ENCODE results near the gene KRI1. TPM values are rescaled to one million over a fixed set of nuclear protein-coding genes. Genes with fewer than 3 reads are reported as not detected.

Gene KRI1
- total RNA-seq, 1 donor from 2014 or later: 21.6 TPM

DNA sequence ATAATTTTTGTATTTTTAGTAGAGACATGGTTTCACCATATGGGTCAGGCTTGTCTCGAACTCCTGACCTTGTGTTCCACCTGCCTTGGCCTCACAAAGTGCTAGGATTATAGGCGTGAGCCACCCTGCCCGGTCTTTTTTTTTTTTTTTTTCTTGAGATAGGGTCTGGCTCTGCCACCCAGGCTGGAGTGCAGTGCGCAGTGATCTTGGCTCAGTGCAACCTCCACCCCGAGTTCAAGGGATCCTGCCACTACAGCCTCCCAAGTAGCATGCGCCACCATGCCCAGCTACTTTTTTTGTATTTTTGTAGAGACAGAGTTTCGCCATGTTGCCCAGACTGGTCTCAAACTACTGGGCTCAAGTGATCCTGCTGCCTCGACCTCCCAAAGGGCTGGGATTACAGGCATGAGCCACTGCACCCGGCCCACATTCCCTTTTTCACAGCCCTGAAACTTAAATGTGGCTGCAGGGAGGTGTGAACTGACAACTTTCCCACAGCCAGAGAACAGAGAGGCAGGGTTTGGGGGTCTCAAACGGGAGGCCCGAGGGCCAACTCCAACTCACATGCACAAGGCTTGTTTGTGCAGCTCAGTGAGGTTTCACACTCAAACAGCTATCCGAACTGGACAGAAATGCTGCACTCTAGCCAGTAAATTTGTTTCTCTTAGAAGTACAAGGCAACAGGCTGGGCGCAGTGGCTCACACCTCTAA lies 44.2 kb downstream of the KRI1 start:
- intact Hi-C loops (cut with DNase I): no loop called here
- no peak overlapping the region for H3K27ac ChIP-seq
- TF ChIP-seq, protein P1, sequence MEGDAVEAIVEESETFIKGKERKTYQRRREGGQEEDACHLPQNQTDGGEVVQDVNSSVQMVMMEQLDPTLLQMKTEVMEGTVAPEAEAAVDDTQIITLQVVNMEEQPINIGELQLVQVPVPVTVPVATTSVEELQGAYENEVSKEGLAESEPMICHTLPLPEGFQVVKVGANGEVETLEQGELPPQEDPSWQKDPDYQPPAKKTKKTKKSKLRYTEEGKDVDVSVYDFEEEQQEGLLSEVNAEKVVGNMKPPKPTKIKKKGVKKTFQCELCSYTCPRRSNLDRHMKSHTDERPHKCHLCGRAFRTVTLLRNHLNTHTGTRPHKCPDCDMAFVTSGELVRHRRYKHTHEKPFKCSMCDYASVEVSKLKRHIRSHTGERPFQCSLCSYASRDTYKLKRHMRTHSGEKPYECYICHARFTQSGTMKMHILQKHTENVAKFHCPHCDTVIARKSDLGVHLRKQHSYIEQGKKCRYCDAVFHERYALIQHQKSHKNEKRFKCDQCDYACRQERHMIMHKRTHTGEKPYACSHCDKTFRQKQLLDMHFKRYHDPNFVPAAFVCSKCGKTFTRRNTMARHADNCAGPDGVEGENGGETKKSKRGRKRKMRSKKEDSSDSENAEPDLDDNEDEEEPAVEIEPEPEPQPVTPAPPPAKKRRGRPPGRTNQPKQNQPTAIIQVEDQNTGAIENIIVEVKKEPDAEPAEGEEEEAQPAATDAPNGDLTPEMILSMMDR (IDR thresholded peaks at IDR 0.05): no peak
- no peak for TF ChIP-seq POLR2AphosphoS5 (IDR thresholded peaks at IDR 0.05; ENCODE audit: insufficient read depth in 1 of 2, low read depth in 1 of 2)
- no peak for TF ChIP-seq POLR2A (IDR thresholded peaks at IDR 0.05)
- no peak for DNase-seq (ENCODE audit: extremely low spot score in 2 of 2)
- H3K36me3 ChIP-seq: no peaks in the 10 kb centered on the region
- no peaks in the 10 kb centered on the region for H3K9me3 ChIP-seq
- H3K4me1 ChIP-seq: peaks cover 32% of the 10 kb centered on the region
- no peak overlapping the region for H3K4me3 ChIP-seq
- peaks cover 5% of the 10 kb centered on the region for H3K27me3 ChIP-seq

DNA sequence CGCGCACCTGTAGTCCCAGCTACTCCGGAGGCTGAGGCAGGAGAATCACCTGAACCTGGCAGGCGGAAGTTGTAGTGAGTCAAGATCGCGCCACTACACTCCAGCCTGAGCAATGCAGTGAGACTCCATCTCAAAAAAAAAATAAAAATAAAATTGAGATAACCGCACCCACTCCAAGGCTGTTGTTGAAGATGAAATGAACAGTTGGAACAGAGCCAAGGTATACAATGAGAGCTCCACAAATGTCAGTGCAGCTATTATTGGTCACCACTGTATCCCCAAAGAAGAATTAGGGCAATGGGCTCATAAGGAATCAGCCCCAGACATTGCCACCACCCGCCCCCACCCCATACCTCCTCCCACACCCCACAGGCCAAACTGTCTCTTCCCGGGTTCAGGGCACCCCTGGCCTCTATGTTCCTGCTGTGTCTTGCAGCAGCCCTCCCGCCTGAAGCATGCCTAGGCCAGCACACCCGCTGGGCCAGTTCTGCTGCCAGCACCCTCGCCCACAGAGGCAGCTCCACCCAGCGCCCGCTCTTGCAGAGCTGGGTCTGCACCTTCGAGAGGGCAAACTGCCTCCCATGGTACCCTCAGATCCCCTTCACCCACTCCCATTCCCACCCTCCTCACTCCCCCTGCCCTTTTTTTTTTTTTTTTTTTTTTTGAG lies 45.0 kb downstream of the KRI1 start:
- TF ChIP-seq, protein P1 (IDR thresholded peaks at IDR 0.05): no peak
- TF ChIP-seq POLR2AphosphoS5 (IDR thresholded peaks at IDR 0.05; ENCODE audit: insufficient read depth in 1 of 2, low read depth in 1 of 2): peak in 1 of 2 donors; percentile 20
- Histone ChIP-seq H3K4me3 (no peak overlapping the region), H3K27ac (no peak overlapping the region), H3K27me3 (peaks cover 5% of the 10 kb centered on the region), H3K4me1 (peaks cover 32% of the 10 kb centered on the region), H3K36me3 (no peaks in the 10 kb centered on the region), H3K9me3 (no peaks in the 10 kb centered on the region)
- intact Hi-C loops (cut with DNase I): no loop called here
- no peak for DNase-seq (ENCODE audit: extremely low spot score in 2 of 2)

DNA sequence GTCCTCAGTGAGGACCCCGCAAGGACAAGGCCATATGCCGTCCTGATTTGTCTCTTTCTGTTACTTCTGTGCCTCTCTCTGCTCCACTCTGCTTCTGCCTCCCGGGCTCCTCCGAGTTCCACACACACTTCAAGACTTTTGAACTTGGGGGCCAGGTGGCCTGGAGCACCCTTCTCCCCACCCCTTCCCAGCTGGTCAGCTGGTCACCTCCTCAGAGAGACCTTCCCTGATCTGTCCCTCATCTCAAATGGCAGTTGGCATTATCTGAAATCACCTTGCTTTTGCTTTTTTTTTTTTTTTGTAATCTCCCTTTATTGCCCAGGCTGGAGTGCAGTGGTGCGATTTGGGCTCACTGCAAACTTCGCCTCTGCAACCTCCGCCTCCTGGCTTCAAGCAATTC lies 46.4 kb downstream of the KRI1 start:
- Histone ChIP-seq H3K4me3 (no peak overlapping the region), H3K27ac (peak overlapping the region; percentile 36), H3K27me3 (peaks cover 5% of the 10 kb centered on the region), H3K9me3 (no peaks in the 10 kb centered on the region), H3K4me1 (peaks cover 36% of the 10 kb centered on the region), H3K36me3 (no peaks in the 10 kb centered on the region)
- intact Hi-C loops (cut with DNase I): no loop called here
- TF ChIP-seq, protein P1 (IDR thresholded peaks at IDR 0.05): no peak
- TF ChIP-seq POLR2A (IDR thresholded peaks at IDR 0.05) (no peak), POLR2AphosphoS5 (IDR thresholded peaks at IDR 0.05; ENCODE audit: insufficient read depth in 1 of 2, low read depth in 1 of 2) (no peak)
- no peak for DNase-seq (ENCODE audit: extremely low spot score in 2 of 2)

DNA sequence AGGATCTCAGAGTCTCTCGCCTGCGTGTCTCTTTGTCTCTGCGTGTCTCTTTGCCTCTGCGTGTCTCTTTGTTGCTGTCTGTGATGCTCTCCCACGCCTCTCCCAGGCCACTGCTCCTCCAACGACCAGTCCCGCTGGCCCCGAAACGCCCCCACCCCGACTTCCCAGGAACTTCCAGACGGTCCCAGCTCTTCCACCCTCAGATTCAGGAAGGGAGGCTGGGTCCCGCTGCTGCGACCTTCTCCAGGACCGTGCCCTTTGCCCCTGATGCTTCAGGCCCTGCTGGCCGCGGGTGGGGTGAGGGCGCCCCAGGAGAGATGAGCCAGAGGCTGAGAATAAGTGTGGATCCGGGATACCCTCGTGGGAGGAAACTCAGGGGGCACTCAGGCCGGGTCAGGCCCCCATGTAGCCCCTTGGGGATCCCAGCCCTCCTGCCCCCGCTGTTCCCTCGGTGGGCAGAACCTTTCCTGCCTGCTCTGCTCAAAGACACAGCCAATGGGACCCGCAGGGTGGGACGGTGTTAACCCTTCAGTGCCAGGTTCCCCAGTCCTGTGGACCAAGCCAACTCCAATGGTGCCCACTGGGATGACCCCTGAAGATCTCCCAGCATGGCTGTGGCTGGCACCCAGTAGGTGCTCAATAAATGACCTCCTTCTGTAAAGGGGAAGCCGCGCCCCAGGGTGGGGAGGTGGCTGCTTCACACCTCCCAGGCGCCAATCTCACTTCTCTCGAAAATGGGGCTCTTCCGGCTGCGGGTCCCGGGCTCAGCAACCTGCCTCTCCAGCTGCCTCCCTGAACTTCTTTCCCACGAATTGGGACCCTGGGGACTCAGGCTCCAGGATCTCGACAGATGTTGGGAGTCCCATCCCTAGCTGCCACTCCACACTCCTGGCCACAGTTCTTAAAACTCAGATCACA lies 47.1 kb downstream of the KRI1 start:
- Histone ChIP-seq H3K9me3 (no peaks in the 10 kb centered on the region), H3K36me3 (no peaks in the 10 kb centered on the region), H3K4me3 (no peak overlapping the region), H3K4me1 (peaks cover 41% of the 10 kb centered on the region), H3K27me3 (peaks cover 5% of the 10 kb centered on the region), H3K27ac (peak overlapping the region; percentile 36)
- intact Hi-C loops (cut with DNase I): no loop called here
- no peak for DNase-seq (ENCODE audit: extremely low spot score in 2 of 2)
- TF ChIP-seq POLR2AphosphoS5 (IDR thresholded peaks at IDR 0.05; ENCODE audit: insufficient read depth in 1 of 2, low read depth in 1 of 2): no peak
- TF ChIP-seq, protein P1 (IDR thresholded peaks at IDR 0.05): no peak
- TF ChIP-seq POLR2A (IDR thresholded peaks at IDR 0.05): no peak
